GM12878 (cell line): ENCODE measurements around the gene KRT4. TPM values are rescaled to one million over a fixed set of nuclear protein-coding genes. Genes with fewer than 3 reads are reported as not detected.

Experiments
- ATAC-seq: fragments of 200-7000 bp; cut with Tn5 transposase; 3 replicates; pipeline ENCODE4 v1.9.1; 2020; ENCODE audit warnings: mild to moderate bottlenecking, moderate library complexity
- BruUV-seq: library from RNA; stranded (reverse); fragments of 400-500 nt; replicated peaks from 2 replicates; lab custom pipeline; 2021; lab: Mats Ljungman, UMichigan
- CTCF ChIA-PET: fragments of 300-600 bp; sonication (Branson Sonifier 250); formaldehyde crosslinking; extraction: SDS; loops from one replicate; lab custom pipeline; 2021; ENCODE audit warnings: inconsistent platforms; lab: Yijun Ruan, JAX
- POLR2A ChIA-PET: fragments of 350-600 bp; formaldehyde crosslinking; extraction: SDS; loops from one replicate; lab custom pipeline; 2021; ENCODE audit warnings: inconsistent platforms; lab: Charles Lee
- RAD21 ChIA-PET: fragments of 300-600 bp; sonication (Branson Sonifier 250); formaldehyde crosslinking; loops from one replicate; lab custom pipeline; 2023; ENCODE audit warnings: antibody characterized with exemption; ENCODE audit not compliant: unreplicated experiment; lab: Charles Lee
- SMC1A ChIA-PET: fragments of 300-600 bp; sonication (Branson Sonifier 250); formaldehyde crosslinking; loops from one replicate; lab custom pipeline; 2023; ENCODE audit not compliant: unreplicated experiment, uncharacterized antibody; lab: Charles Lee
- DNase-seq: peaks from one replicate; pipeline ENCODE4 v3.0.0-alpha.2; 2011; ENCODE audit warnings: low read depth, low spot score
- FAIRE-seq: peaks from 3 replicates; lab custom pipeline; 2011; peaks lifted over from hg19 to GRCh38; lab: Jason Lieb, UNC
- H2AFZ ChIP-seq: 2 replicates; pipeline ENCODE4 v1.6.0; 2011; ENCODE audit warnings: low read depth, low read length, control low read depth; ENCODE audit not compliant: control insufficient read depth
- H3K27ac ChIP-seq: 2 replicates; pipeline ENCODE4 v1.5.1; 2011; ENCODE audit warnings: control low read depth; ENCODE audit not compliant: control insufficient read depth, insufficient read depth
- H3K27me3 ChIP-seq, 2 experiments: replicated peaks in 1 of 2; 2 replicates each; pipeline versions ENCODE4 v1.6.0 to v1.6.1; 2011; ENCODE audit warnings: low read length in 1 of 2; ENCODE audit not compliant: control insufficient read depth in 2 of 2, insufficient read depth in 2 of 2
- H3K36me3 ChIP-seq, 2 experiments: 2 replicates each; pipeline ENCODE4 v1.5.1; 2011; ENCODE audit warnings: low read length in 1 of 2; ENCODE audit not compliant: control insufficient read depth in 2 of 2, insufficient read depth in 2 of 2
- H3K4me1 ChIP-seq: 2 replicates; pipeline ENCODE4 v1.6.1; 2011; ENCODE audit warnings: mild to moderate bottlenecking, low read length, moderate library complexity, mixed read lengths; ENCODE audit not compliant: control insufficient read depth, insufficient read depth
- H3K4me2 ChIP-seq: 2 replicates; pipeline ENCODE4 v1.6.0; 2011; ENCODE audit warnings: control low read depth; ENCODE audit not compliant: control insufficient read depth, insufficient read depth
- H3K4me3 ChIP-seq: fragments of 200-600 bp; sonication (generic); 2 replicates; pipeline ENCODE4 v1.5.1; 2016
- H3K79me2 ChIP-seq: 2 replicates; pipeline ENCODE4 v1.6.0; 2011; ENCODE audit warnings: low read length; ENCODE audit not compliant: control insufficient read depth, insufficient read depth
- H3K9ac ChIP-seq: 2 replicates; pipeline ENCODE4 v1.8.0; 2011; ENCODE audit warnings: low read length, control low read depth, mixed read lengths; ENCODE audit not compliant: control insufficient read depth, insufficient read depth
- H3K9me3 ChIP-seq: replicated peaks from 3 replicates; pipeline ENCODE4 v1.5.1; 2011; ENCODE audit warnings: mild to moderate bottlenecking, low read length; ENCODE audit not compliant: control insufficient read depth, insufficient read depth
- H4K20me1 ChIP-seq: 2 replicates; pipeline ENCODE4 v1.6.0; 2011; ENCODE audit not compliant: control insufficient read depth, insufficient read depth
- ATF7 ChIP-seq: fragments of 450-650 bp; IDR thresholded peaks from 2 replicates; pipeline ENCODE4 v1.6.1; 2016; ENCODE audit warnings: low read depth, mild to moderate bottlenecking
- CREB1 ChIP-seq: IDR thresholded peaks from 2 replicates; pipeline ENCODE4 v1.6.1; 2012; ENCODE audit warnings: low read depth, mild to moderate bottlenecking, inconsistent platforms
- DPF2 ChIP-seq: fragments of 450-650 bp; IDR thresholded peaks from 2 replicates; pipeline ENCODE4 v1.6.1; 2017; ENCODE audit warnings: mild to moderate bottlenecking
- EED ChIP-seq: sonication (generic); IDR thresholded peaks from 2 replicates; pipeline ENCODE4 v1.6.1; 2016; ENCODE audit warnings: antibody characterized with exemption, low read depth
- ETV6 ChIP-seq, 2 experiments: fragments of 450-650 bp in 1 of 2; IDR thresholded peaks in 1 of 2; conservative IDR thresholded peaks in 1 of 2; 2 replicates each; pipeline ENCODE4 v1.6.1; 2014; ENCODE audit warnings: antibody characterized with exemption in 1 of 2, borderline replicate concordance in 1 of 2, low read depth in 1 of 2, mild to moderate bottlenecking in 1 of 2, moderate library complexity in 1 of 2
- HDAC2 ChIP-seq: fragments of 200-600 bp; sonication (generic); IDR thresholded peaks from 2 replicates; pipeline ENCODE4 v1.6.1; 2017
- JUND ChIP-seq: IDR thresholded peaks from 2 replicates; pipeline ENCODE4 v1.6.1; 2012; ENCODE audit warnings: low read depth, mild to moderate bottlenecking, low read length, improper control_type of control experiment, moderate library complexity
- LARP7 ChIP-seq: fragments of 450-650 bp; IDR thresholded peaks from 2 replicates; pipeline ENCODE4 v1.6.1; 2017; ENCODE audit warnings: mild to moderate bottlenecking
- MTA3 ChIP-seq: IDR thresholded peaks from 2 replicates; pipeline ENCODE4 v1.6.1; 2012; ENCODE audit warnings: low read length, inconsistent platforms, borderline replicate concordance
- NFYB ChIP-seq: IDR thresholded peaks from 2 replicates; pipeline ENCODE4 v1.6.1; 2011; ENCODE audit warnings: low read depth, mild to moderate bottlenecking, low read length, improper control_type of control experiment, moderate library complexity; ENCODE audit not compliant: insufficient read depth
- SMARCA5 ChIP-seq: fragments of 450-650 bp; IDR thresholded peaks from 2 replicates; pipeline ENCODE4 v1.6.1; 2017; ENCODE audit warnings: mild to moderate bottlenecking
- WRNIP1 ChIP-seq: IDR thresholded peaks from 2 replicates; pipeline ENCODE4 v1.6.1; 2011; ENCODE audit warnings: low read depth, low read length, improper control_type of control experiment, borderline replicate concordance
- ZBTB33 ChIP-seq: fragments of 450-650 bp; IDR thresholded peaks from 2 replicates; pipeline ENCODE4 v1.6.1; 2017; ENCODE audit warnings: mild to moderate bottlenecking
- ZZZ3 ChIP-seq: IDR thresholded peaks from 2 replicates; pipeline ENCODE4 v1.6.1; 2011; ENCODE audit warnings: low read depth; ENCODE audit not compliant: control insufficient read depth, insufficient read length
- WGBS: methylation state at CpG from one replicate; pipeline ENCODE4 v1.1.6; 2016; ENCODE audit warnings: low lambda C conversion rate; ENCODE audit not compliant: insufficient replicate concordance, insufficient coverage; ENCODE audit errors: missing lambda C conversion rate; 5-methylcytosine and 5-hydroxymethylcytosine counted together
- in situ Hi-C: fragments of 300-500 bp; cut with MboI; formaldehyde crosslinking; loops from 9 replicates; pipeline ENCODE4 v1.14.3; 2018; ENCODE audit warnings: mixed read lengths
- intact Hi-C: fragments of 100-400 bp; cut with micrococcal nuclease; formaldehyde crosslinking; loops from one replicate; pipeline ENCODE4 v1.14.2; 2022; ENCODE audit not compliant: unreplicated experiment
- polyA plus RNA-seq, 11 experiments: library from polyadenylated mRNA; depleted of rRNA in 4 of 11; unstranded in 6 of 11; stranded (reverse) in 5 of 11; fragments of >200 nt; fragmentation: Nextera tagmentation in 4 of 11; fragmentation: Illumina TruSeq in 1 of 11; extraction: Ambion mirVana in 4 of 11; extraction: Trizol in 1 of 11; gene quantifications; 1 replicate in 1 of 11; 2 replicates in 10 of 11; pipeline versions ENCODE4 v1.2.1 to v1.2.3, GENCODE V29; 2011 to 2016; ENCODE audit warnings: inconsistent platforms in 2 of 11, missing spikeins in 2 of 11, low read depth in 1 of 11
- total RNA-seq, 4 experiments: library from RNA; depleted of rRNA in 3 of 4; stranded (reverse); fragments of >200 nt in 3 of 4; fragmentation: Illumina TruSeq in 1 of 4; extraction: Trizol in 1 of 4; gene quantifications; 2 replicates each; pipeline versions ENCODE4 v1.2.1 to v1.2.3, GENCODE V29; 2013 to 2021
- TF ChIP-seq, protein P1 (sequence below): IDR thresholded peaks from 2 replicates; pipeline ENCODE4 v1.6.1; 2012; ENCODE audit warnings: low read depth, low read length, improper control_type of control experiment
- TF ChIP-seq, protein P2 (sequence below): fragments of 450-650 bp; formaldehyde crosslinking; IDR thresholded peaks from 2 replicates; pipeline ENCODE4 v1.4.0; 2022; ENCODE audit warnings: mild to moderate bottlenecking, moderate library complexity

KRT4 gene
- total and polyA plus RNA-seq, 10 of the 15 experiments (the other 5 are each of a cell fraction or from before 2014, with no cell fraction given): not detected

- Histone ChIP-seq H2AFZ (no peak overlapping the region), H3K79me2 (no peaks in the 10 kb centered on the region), H3K36me3 (no peaks in the 10 kb centered on the region), H3K9me3 (no peaks in the 10 kb centered on the region), H3K4me3 (no peak overlapping the region), H3K27ac (no peak overlapping the region), H3K4me1 (no peaks in the 10 kb centered on the region), H4K20me1 (no peaks in the 10 kb centered on the region), H3K9ac (no peak overlapping the region), H3K4me2 (no peak overlapping the region), H3K27me3 (peaks cover 0 to 5% of the 10 kb centered on the region in 2 experiments; a peak in 2 of 4 replicates)
- FAIRE-seq (no peak), ATAC-seq (no peak), DNase-seq (no peak)
- POLR2A ChIA-PET: no interaction called here
- TF ChIP-seq CREB1 (no peak), HDAC2 (no peak), NFYB (no peak), ATF7 (no peak), ZBTB33 (no peak), ZZZ3 (no peak), LARP7 (no peak), SMARCA5 (no peak), MTA3 (no peak), WRNIP1 (no peak), DPF2 (no peak), EED (no peak), JUND (no peak), ETV6 (conservative IDR thresholded peaks at IDR 0.05 in 1 of 2, IDR thresholded peaks at IDR 0.05 in 1 of 2; ENCODE audit: borderline replicate concordance in 1 of 2, low read depth in 1 of 2) (no peak)
- TF ChIP-seq, protein P1, sequence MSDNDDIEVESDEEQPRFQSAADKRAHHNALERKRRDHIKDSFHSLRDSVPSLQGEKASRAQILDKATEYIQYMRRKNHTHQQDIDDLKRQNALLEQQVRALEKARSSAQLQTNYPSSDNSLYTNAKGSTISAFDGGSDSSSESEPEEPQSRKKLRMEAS: no peak
- TF ChIP-seq, protein P2, sequence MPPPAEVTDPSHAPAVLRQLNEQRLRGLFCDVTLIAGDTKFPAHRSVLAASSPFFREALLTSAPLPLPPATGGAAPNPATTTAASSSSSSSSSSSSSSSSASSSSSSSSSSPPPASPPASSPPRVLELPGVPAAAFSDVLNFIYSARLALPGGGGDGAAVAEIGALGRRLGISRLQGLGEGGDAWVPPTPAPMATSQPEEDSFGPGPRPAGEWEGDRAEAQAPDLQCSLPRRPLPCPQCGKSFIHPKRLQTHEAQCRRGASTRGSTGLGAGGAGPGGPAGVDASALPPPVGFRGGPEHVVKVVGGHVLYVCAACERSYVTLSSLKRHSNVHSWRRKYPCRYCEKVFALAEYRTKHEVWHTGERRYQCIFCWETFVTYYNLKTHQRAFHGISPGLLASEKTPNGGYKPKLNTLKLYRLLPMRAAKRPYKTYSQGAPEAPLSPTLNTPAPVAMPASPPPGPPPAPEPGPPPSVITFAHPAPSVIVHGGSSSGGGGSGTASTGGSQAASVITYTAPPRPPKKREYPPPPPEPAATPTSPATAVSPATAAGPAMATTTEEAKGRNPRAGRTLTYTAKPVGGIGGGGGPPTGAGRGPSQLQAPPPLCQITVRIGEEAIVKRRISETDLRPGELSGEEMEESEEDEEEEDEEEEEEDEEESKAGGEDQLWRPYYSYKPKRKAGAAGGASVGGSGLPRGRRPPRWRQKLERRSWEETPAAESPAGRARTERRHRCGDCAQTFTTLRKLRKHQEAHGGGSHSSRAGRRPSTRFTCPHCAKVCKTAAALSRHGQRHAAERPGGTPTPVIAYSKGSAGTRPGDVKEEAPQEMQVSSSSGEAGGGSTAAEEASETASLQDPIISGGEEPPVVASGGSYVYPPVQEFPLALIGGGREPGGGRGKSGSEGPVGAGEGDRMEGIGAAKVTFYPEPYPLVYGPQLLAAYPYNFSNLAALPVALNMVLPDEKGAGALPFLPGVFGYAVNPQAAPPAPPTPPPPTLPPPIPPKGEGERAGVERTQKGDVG: no peak
- SMC1A ChIA-PET: no interaction called here
- in situ Hi-C loops: no loop called here
- RAD21 ChIA-PET: no interaction called here
- BruUV-seq: no TSS peak
- CTCF ChIA-PET: no interaction called here
- WGBS: 10% methylated on average over 8 of the region's 8 CpGs
- intact Hi-C loops: no loop called here
Observed at GRCh38 chr12:52829986-52830770, 16.3 kb upstream of the KRT4 start.
